ENCODE measurements around the gene PROZ.
A peak's percentile ranks its signal among the peaks of the same experiment; 100 is the strongest.

Gene PROZ

GRCh38 chr13:113153810-113154748 is 4.4 kb upstream of the PROZ start:
- Histone ChIP-seq H3K27ac (ENCODE audit: low read depth, low read length) (no peak overlapping the region), H3K79me2 (ENCODE audit: insufficient read depth, low read length) (no peaks in the 10 kb centered on the region), H3K4me3 (ENCODE audit: insufficient read depth, low read length, poor library complexity, severe bottlenecking) (peak overlapping the region; percentile 26), H3K9me3 (ENCODE audit: insufficient read depth, low read length) (no peaks in the 10 kb centered on the region), H3K36me3 (ENCODE audit: low read length) (no peaks in the 10 kb centered on the region), H3F3A (ENCODE audit: insufficient read depth) (no peaks in the 10 kb centered on the region), H3K9ac (ENCODE audit: low read length) (no peak overlapping the region), H4K20me1 (ENCODE audit: low read depth, low read length) (no peaks in the 10 kb centered on the region), H3K9me2 (replicated peaks; ENCODE audit: insufficient read depth, low read length) (no peaks in the 10 kb centered on the region), H3K27me3 (ENCODE audit: low read length) (no peaks in the 10 kb centered on the region), H2AFZ (ENCODE audit: low read depth, low read length, severe bottlenecking) (peak overlapping the region; percentile 38), H3K4me2 (ENCODE audit: low read depth, low read length, poor library complexity, severe bottlenecking) (peak overlapping the region; percentile 42)
- TF ChIP-seq, protein P1, sequence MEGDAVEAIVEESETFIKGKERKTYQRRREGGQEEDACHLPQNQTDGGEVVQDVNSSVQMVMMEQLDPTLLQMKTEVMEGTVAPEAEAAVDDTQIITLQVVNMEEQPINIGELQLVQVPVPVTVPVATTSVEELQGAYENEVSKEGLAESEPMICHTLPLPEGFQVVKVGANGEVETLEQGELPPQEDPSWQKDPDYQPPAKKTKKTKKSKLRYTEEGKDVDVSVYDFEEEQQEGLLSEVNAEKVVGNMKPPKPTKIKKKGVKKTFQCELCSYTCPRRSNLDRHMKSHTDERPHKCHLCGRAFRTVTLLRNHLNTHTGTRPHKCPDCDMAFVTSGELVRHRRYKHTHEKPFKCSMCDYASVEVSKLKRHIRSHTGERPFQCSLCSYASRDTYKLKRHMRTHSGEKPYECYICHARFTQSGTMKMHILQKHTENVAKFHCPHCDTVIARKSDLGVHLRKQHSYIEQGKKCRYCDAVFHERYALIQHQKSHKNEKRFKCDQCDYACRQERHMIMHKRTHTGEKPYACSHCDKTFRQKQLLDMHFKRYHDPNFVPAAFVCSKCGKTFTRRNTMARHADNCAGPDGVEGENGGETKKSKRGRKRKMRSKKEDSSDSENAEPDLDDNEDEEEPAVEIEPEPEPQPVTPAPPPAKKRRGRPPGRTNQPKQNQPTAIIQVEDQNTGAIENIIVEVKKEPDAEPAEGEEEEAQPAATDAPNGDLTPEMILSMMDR (IDR thresholded peaks at IDR 0.05; ENCODE audit: insufficient read depth, low read length, poor library complexity, severe bottlenecking) = no peak
- no peak for TF ChIP-seq EZH2phosphoT487 (conservative IDR thresholded peaks at IDR 0.05; ENCODE audit: low read length)

DNA sequence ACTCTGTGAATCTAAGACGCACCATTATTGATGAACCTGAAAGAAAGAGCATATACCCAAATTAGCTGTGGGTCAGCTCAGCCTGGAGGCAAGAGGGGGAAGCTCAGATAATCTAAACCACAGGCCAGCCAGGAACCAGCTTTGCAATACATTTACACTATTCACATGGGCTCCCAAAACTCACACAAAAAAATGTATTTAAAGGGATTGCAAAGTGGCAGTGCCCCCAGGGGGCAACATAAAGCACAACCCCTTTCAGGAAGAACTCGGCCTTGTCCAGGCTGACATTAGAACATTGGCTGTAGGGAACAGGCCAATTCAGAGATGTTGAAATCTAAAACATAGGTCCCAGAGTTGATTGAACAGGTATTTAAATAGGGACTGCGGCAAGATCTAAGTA is 3.2 kb upstream of the PROZ start:
- Histone ChIP-seq H2AFZ (ENCODE audit: low read depth, low read length, severe bottlenecking) (no peak overlapping the region), H3F3A (ENCODE audit: insufficient read depth) (no peaks in the 10 kb centered on the region), H3K36me3 (ENCODE audit: low read length) (no peaks in the 10 kb centered on the region), H3K27me3 (ENCODE audit: low read length) (no peaks in the 10 kb centered on the region), H4K20me1 (ENCODE audit: low read depth, low read length) (no peaks in the 10 kb centered on the region), H3K9me3 (ENCODE audit: insufficient read depth, low read length) (no peaks in the 10 kb centered on the region), H3K9me2 (replicated peaks; ENCODE audit: insufficient read depth, low read length) (no peaks in the 10 kb centered on the region), H3K9ac (ENCODE audit: low read length) (no peak overlapping the region), H3K4me2 (ENCODE audit: low read depth, low read length, poor library complexity, severe bottlenecking) (no peak overlapping the region), H3K27ac (ENCODE audit: low read depth, low read length) (no peak overlapping the region), H3K4me3 (ENCODE audit: insufficient read depth, low read length, poor library complexity, severe bottlenecking) (no peak overlapping the region), H3K79me2 (ENCODE audit: insufficient read depth, low read length) (no peaks in the 10 kb centered on the region)
- TF ChIP-seq EZH2phosphoT487 (conservative IDR thresholded peaks at IDR 0.05; ENCODE audit: low read length) = no peak
- TF ChIP-seq, protein P1 (IDR thresholded peaks at IDR 0.05; ENCODE audit: insufficient read depth, low read length, poor library complexity, severe bottlenecking) = no peak

DNA sequence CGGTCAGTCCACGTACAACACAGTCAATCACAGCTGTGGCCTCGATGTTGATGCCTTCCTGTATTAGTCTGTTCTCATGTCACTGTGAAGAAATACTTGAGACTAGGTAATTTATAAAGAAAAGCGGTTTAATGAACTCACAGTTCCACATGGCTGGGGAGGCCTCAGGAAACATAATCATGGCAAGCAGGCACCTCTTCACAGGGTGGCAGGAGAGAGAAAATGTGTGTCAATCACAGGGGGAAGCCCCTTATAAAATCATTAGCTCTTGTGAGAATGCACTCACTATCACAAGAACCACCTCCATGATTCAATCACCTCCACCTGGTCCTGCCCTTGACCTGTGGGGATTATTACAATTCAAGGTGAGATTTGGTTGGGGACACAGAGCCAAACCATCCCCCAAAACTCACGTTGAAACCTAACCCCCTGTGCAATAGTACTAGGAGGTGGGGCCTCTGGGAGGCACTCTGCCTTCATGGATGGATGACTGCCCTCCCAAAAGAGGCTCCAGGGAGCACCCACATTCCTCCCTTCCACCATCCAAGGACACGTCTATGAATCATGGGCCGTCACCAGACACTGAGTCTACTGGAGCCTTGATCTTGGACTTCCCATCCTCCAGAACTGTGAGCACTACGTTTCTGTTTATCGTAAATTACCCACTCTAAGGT is 2.3 kb upstream of the PROZ start:
- no peaks in the 10 kb centered on the region for H3K27me3 ChIP-seq (ENCODE audit: low read length)
- H2AFZ ChIP-seq (ENCODE audit: low read depth, low read length, severe bottlenecking) = no peak overlapping the region
- H3K4me3 ChIP-seq (ENCODE audit: insufficient read depth, low read length, poor library complexity, severe bottlenecking) = no peak overlapping the region
- H3K4me2 ChIP-seq (ENCODE audit: low read depth, low read length, poor library complexity, severe bottlenecking) = no peak overlapping the region
- H4K20me1 ChIP-seq (ENCODE audit: low read depth, low read length) = no peaks in the 10 kb centered on the region
- no peaks in the 10 kb centered on the region for H3K9me3 ChIP-seq (ENCODE audit: insufficient read depth, low read length)
- TF ChIP-seq, protein P1 (IDR thresholded peaks at IDR 0.05; ENCODE audit: insufficient read depth, low read length, poor library complexity, severe bottlenecking) = no peak
- no peak for TF ChIP-seq EZH2phosphoT487 (conservative IDR thresholded peaks at IDR 0.05; ENCODE audit: low read length)
- no peaks in the 10 kb centered on the region for H3K79me2 ChIP-seq (ENCODE audit: insufficient read depth, low read length)
- H3K9ac ChIP-seq (ENCODE audit: low read length) = no peak overlapping the region
- no peaks in the 10 kb centered on the region for H3F3A ChIP-seq (ENCODE audit: insufficient read depth)
- H3K9me2 ChIP-seq (replicated peaks; ENCODE audit: insufficient read depth, low read length) = no peaks in the 10 kb centered on the region
- no peak overlapping the region for H3K27ac ChIP-seq (ENCODE audit: low read depth, low read length)
- H3K36me3 ChIP-seq (ENCODE audit: low read length) = no peaks in the 10 kb centered on the region
